ENCODE data around the gene OR2T6.
"Not testable (repeated sequence)": the region's sequence is repeated elsewhere in the genome, so short reads cannot be mapped to it uniquely, and the experiment has no call there.

Gene OR2T6

GRCh38 chr1:248375446-248375845 is at the start of gene OR2T6:
OR2T6 (plus strand) TSS chr1:248375746; CDS start chr1:248387609, 11,863 bp downstream.
- DNase-seq (ENCODE audit: low read depth in 2 of 2) = no peak

- no peak for DNase-seq (ENCODE audit: low read depth in 2 of 2)
Observed at GRCh38 chr1:248343451-248343850, 32.1 kb upstream of the OR2T6 start.

- DNase-seq (ENCODE audit: low read depth in 2 of 2) = no peak
Observed at GRCh38 chr1:248348475-248348874, 27.1 kb upstream of the OR2T6 start, which contains the start of gene OR14C36. OR14C36 (plus strand) TSS chr1:248348775; CDS start chr1:248348775, 0 bp downstream.

- no peak for DNase-seq (ENCODE audit: low read depth in 2 of 2)
Observed at GRCh38 chr1:248359415-248359814, 16.1 kb upstream of the OR2T6 start.

- DNase-seq (ENCODE audit: low read depth in 2 of 2) = no peak
Observed at GRCh38 chr1:248361121-248361715, 14.3 kb upstream of the OR2T6 start, which contains the start of gene OR2T4. OR2T4 (plus strand) TSS chr1:248361665; CDS start chr1:248361665, 0 bp downstream.

- no peak for DNase-seq (ENCODE audit: low read depth in 2 of 2)
Observed at GRCh38 chr1:248366609-248367008, 8.9 kb upstream of the OR2T6 start.

- no peak for DNase-seq (ENCODE audit: low read depth in 2 of 2)
Observed at GRCh38 chr1:248372394-248372793, 3.2 kb upstream of the OR2T6 start.

GRCh38 chr1:248373761-248374160 is 1.8 kb upstream of the OR2T6 start:
- DNase-seq (ENCODE audit: low read depth in 2 of 2) = no peak

GRCh38 chr1:248376916-248377315 is 1.4 kb downstream of the OR2T6 start:
- no peak for DNase-seq (ENCODE audit: low read depth in 2 of 2)

GRCh38 chr1:248380854-248381253 is 5.3 kb downstream of the OR2T6 start:
- no peak for DNase-seq (ENCODE audit: low read depth in 2 of 2)

GRCh38 chr1:248388426-248388825 is 12.9 kb downstream of the OR2T6 start:
- DNase-seq (ENCODE audit: low read depth in 2 of 2) = no peak

- DNase-seq (ENCODE audit: low read depth in 2 of 2) = no peak
Observed at GRCh38 chr1:248393050-248393449, 17.5 kb downstream of the OR2T6 start.

- no peak for DNase-seq (ENCODE audit: low read depth in 2 of 2)
Observed at GRCh38 chr1:248402748-248403147, 27.2 kb downstream of the OR2T6 start, which contains the start of gene OR2T1. OR2T1 (plus strand) TSS chr1:248403048; CDS start chr1:248406148, 3,100 bp downstream.

- DNase-seq (ENCODE audit: low read depth in 2 of 2) = no peak
Observed at GRCh38 chr1:248404024-248404423, 28.5 kb downstream of the OR2T6 start.

GRCh38 chr1:248406721-248407692 is 31.5 kb downstream of the OR2T6 start:
- no peak for DNase-seq (ENCODE audit: low read depth in 2 of 2)

- DNase-seq (ENCODE audit: low read depth in 2 of 2) = no peak
Observed at GRCh38 chr1:248416226-248416625, 40.7 kb downstream of the OR2T6 start.

- no peak for DNase-seq (ENCODE audit: low read depth in 2 of 2)
Observed at GRCh38 chr1:248417854-248418253, 42.3 kb downstream of the OR2T6 start.

GRCh38 chr1:248421384-248421783 is 45.8 kb downstream of the OR2T6 start:
- no peak for DNase-seq (ENCODE audit: low read depth in 2 of 2)

- not testable (repeated sequence) for DNase-seq (ENCODE audit: low read depth in 2 of 2)
Observed at GRCh38 chr1:248427526-248428191, 52.1 kb downstream of the OR2T6 start.

- not testable (repeated sequence) for DNase-seq (ENCODE audit: low read depth in 2 of 2)
Observed at GRCh38 chr1:248428192-248428533, 52.6 kb downstream of the OR2T6 start.

- DNase-seq (ENCODE audit: low read depth in 2 of 2) = not testable (repeated sequence)
Observed at GRCh38 chr1:248431683-248432082, 56.1 kb downstream of the OR2T6 start.

GRCh38 chr1:248432201-248432600 is 56.7 kb downstream of the OR2T6 start:
- not testable (repeated sequence) for DNase-seq (ENCODE audit: low read depth in 2 of 2)
